Measurements from ENCODE around the gene CELF5. TPM values are rescaled to one million over a fixed set of nuclear protein-coding genes. Genes with fewer than 3 reads are reported as not detected.

CELF5 gene
- total RNA-seq, 2 experiments from 2014 or later: 0.20 to 0.56 TPM

DNA sequence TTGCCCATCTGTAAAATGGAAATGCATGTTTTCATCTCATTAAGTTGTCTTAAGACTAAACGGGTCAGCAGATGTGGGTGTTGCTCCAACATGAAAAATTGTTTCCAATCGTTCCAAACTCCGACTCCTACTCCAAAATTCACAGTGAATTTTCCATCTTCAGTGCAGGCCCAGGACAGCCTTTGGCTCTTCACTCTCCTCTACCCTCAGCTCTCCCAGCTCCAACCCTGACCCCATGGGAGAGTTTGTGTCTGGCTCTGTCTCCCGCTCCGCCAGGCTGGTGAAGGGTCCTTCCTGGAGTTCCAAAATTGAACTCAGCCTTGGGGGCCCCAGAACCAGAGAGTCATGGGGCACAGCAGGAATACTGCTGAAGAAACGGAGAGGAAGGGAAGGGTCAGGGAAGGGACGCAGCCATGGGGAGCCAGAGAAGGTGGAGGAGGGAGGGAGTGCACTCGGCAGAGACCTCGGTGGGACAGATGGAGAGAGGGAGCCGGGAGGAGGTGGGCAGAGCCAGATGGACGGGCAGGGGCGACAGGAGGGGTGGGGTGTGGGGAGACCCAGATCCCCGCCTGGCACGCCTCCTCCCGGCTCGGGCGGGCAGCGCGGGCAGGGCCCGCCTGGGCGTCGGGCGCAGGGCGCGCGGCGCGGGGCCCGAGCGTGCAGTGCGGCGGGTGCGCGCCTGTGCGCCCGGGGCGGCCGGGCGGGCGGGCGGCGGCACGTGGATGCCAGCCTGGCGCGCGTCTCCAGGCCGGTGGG is 45.6 kb downstream of the CELF5 start:
- TF ChIP-seq, protein P1, sequence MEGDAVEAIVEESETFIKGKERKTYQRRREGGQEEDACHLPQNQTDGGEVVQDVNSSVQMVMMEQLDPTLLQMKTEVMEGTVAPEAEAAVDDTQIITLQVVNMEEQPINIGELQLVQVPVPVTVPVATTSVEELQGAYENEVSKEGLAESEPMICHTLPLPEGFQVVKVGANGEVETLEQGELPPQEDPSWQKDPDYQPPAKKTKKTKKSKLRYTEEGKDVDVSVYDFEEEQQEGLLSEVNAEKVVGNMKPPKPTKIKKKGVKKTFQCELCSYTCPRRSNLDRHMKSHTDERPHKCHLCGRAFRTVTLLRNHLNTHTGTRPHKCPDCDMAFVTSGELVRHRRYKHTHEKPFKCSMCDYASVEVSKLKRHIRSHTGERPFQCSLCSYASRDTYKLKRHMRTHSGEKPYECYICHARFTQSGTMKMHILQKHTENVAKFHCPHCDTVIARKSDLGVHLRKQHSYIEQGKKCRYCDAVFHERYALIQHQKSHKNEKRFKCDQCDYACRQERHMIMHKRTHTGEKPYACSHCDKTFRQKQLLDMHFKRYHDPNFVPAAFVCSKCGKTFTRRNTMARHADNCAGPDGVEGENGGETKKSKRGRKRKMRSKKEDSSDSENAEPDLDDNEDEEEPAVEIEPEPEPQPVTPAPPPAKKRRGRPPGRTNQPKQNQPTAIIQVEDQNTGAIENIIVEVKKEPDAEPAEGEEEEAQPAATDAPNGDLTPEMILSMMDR (IDR thresholded peaks at IDR 0.05): no peak
- CTCF ChIA-PET: no interaction called here
- no peaks in the 10 kb centered on the region for H3K9me3 Mint-ChIP-seq
- no peaks in the 10 kb centered on the region for H3K36me3 Mint-ChIP-seq (ENCODE audit: low read depth)
- intact Hi-C loops (cut with micrococcal nuclease): no loop called here
- peaks cover 24% of the 10 kb centered on the region for H3K27me3 Mint-ChIP-seq
- no peak overlapping the region for H3K27ac Mint-ChIP-seq
- ATAC-seq (no peak), DNase-seq (no peak)
- peaks cover 8% of the 10 kb centered on the region for H3K4me1 Mint-ChIP-seq (ENCODE audit: low read depth)
- H3K4me3 Mint-ChIP-seq: no peak overlapping the region
- POLR2A ChIA-PET: interaction anchor here (0.6 kb wide), 2 partner anchors 10 to 326 kb away, joined by 3 read pairs; no protein-coding TSS in a partner anchor

DNA sequence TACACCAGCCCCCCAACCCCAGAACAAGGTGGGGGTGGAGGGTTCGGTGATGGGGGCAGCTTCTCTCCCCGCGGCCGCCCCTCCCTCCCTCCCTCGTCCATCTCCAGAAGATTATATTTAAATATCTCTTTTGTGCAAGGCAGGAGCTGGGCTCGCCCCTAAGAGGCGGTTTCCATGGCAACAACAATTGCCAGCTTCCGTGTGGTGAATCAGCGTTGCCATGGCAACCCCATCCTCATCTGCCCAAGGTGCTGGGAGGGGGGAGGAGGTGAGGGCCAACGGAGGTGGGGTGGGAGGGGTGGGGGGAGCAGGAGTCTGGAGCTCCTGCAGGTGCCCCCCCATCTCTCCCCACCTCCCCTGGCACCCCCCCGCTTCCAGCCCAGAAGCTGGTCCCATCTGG is 46.4 kb downstream of the CELF5 start:
- Mint-ChIP-seq H3K27me3 (peaks cover 24% of the 10 kb centered on the region), H3K36me3 (ENCODE audit: low read depth) (no peaks in the 10 kb centered on the region), H3K4me3 (no peak overlapping the region), H3K9me3 (no peaks in the 10 kb centered on the region), H3K4me1 (ENCODE audit: low read depth) (peaks cover 12% of the 10 kb centered on the region), H3K27ac (no peak overlapping the region)
- intact Hi-C loops (cut with micrococcal nuclease): no loop called here
- DNase-seq (peak; percentile 82), ATAC-seq (no peak)
- TF ChIP-seq, protein P1 (IDR thresholded peaks at IDR 0.05): no peak
- CTCF ChIA-PET: no interaction called here
- POLR2A ChIA-PET: interaction anchor here (0.6 kb wide), 1 partner anchor 10 kb away, joined by 3 read pairs; no protein-coding TSS in a partner anchor

DNA sequence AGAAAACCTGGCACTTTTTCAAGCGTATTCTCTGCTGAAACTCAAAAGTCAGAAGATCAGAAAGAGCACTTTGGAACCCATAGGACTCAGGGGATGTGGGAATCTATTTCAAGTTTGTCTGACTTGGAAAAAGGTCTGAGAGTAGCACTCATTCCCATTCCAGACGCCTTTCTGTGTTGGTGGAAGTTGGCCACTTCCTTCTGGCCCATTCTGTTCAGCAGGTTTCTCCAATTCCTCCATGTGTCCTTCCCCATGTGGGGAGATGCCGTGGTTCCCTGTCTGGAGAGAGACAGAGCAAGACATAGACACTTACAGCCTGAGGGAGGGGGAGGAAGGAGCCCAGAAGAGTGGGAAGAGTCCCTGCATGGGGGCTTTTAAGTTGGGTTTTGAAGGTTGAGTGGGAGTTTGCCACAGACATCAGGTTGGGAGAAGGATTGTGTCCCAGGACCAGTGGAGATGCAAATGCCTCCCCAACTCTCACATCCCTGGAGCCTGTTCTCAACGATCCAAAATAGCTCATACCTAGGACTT is 48.0 kb downstream of the CELF5 start:
- H3K27me3 Mint-ChIP-seq: peaks cover 24% of the 10 kb centered on the region
- no peak for DNase-seq
- no peaks in the 10 kb centered on the region for H3K9me3 Mint-ChIP-seq
- TF ChIP-seq, protein P1 (IDR thresholded peaks at IDR 0.05): no peak
- no peaks in the 10 kb centered on the region for H3K36me3 Mint-ChIP-seq (ENCODE audit: low read depth)
- no peak for ATAC-seq
- ChIA-PET CTCF (no interaction called here), POLR2A (no interaction called here)
- H3K4me1 Mint-ChIP-seq (ENCODE audit: low read depth): peaks cover 16% of the 10 kb centered on the region
- intact Hi-C loops (cut with micrococcal nuclease): no loop called here
- H3K4me3 Mint-ChIP-seq: no peak overlapping the region
- no peak overlapping the region for H3K27ac Mint-ChIP-seq

DNA sequence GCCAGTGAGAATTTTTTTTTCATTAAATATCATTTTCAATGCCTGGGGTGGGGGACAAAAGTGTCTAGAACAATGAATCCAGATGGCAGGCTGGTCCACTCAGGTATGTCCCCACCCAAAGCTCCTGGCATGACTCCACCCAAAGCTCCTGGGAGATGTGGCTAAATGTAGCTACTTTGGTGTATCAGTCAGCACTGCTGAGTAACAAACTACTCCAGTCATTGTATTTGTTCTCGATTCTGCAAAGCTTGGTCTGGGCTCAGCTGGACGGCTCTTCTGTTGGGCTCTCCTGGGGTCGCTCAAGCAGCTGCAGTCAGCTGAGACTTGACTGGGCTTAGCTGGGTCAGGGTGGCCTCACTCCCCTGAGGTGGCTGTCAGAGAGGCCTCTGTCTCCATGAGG is 48.5 kb downstream of the CELF5 start:
- no peak for ATAC-seq
- ChIA-PET CTCF (interaction anchor here (2.1 kb wide), 1 partner anchor 23 kb away, joined by 4 read pairs; no protein-coding TSS in a partner anchor), POLR2A (no interaction called here)
- H3K27me3 Mint-ChIP-seq: peaks cover 24% of the 10 kb centered on the region
- H3K9me3 Mint-ChIP-seq: no peaks in the 10 kb centered on the region
- DNase-seq: no peak
- H3K27ac Mint-ChIP-seq: no peak overlapping the region
- TF ChIP-seq, protein P1 (IDR thresholded peaks at IDR 0.05): no peak
- peaks cover 16% of the 10 kb centered on the region for H3K4me1 Mint-ChIP-seq (ENCODE audit: low read depth)
- no peak overlapping the region for H3K4me3 Mint-ChIP-seq
- intact Hi-C loops (cut with micrococcal nuclease): no loop called here
- no peaks in the 10 kb centered on the region for H3K36me3 Mint-ChIP-seq (ENCODE audit: low read depth)

DNA sequence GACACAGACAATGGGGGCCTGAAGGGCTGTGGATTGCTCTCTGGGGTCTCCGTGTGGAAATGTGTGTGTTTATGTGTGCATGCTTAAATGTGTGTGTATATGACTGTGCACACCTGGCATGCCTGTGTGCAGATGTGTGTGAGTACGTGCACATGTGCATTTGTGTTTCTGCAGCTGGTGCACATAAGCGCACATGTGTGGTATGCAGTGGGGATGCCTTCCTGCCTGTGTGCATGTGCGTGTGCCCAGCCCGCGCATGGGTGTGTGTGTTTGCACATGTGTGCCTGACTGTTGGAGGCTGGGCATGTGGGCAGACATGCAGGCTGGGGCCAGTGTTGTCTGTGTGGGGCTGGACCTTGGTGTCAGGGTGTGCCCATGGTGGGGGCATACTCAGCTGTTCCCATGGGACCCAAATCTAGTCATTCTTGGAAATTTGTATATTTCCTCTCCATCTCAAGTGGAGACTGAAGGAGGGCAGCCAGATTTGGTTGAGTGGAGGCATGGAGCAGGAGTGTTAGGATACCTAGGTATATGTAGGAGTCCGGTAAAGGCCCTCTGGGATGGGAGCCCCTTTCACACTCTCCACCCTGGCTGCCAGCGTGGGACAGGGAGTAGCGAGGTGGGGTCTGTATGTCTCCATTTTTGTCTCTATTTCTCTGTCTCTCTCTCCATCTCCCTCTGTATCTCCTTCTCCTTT is 49.9 kb downstream of the CELF5 start:
- no peaks in the 10 kb centered on the region for H3K9me3 Mint-ChIP-seq
- ChIA-PET POLR2A (no interaction called here), CTCF (interaction anchor here (0.8 to 2.1 kb wide), 6 partner anchors 9 to 323 kb away, joined by 3 to 12 read pairs (median 4); no protein-coding TSS in a partner anchor)
- peak overlapping the region; percentile 71 for H3K4me3 Mint-ChIP-seq
- peak overlapping the region; percentile 35 for H3K27ac Mint-ChIP-seq
- TF ChIP-seq, protein P1 (IDR thresholded peaks at IDR 0.05): no peak
- intact Hi-C loops (cut with micrococcal nuclease): no loop called here
- no peak for ATAC-seq
- H3K27me3 Mint-ChIP-seq: peaks cover 17% of the 10 kb centered on the region
- peaks cover 16% of the 10 kb centered on the region for H3K4me1 Mint-ChIP-seq (ENCODE audit: low read depth)
- H3K36me3 Mint-ChIP-seq (ENCODE audit: low read depth): no peaks in the 10 kb centered on the region
- DNase-seq: no peak
